ENCODE results near the gene FBLN1.
"Not testable (repeated sequence)": the region's sequence is repeated elsewhere in the genome, so short reads cannot be mapped to it uniquely, and the experiment has no call there.

The FBLN1 gene

DNA sequence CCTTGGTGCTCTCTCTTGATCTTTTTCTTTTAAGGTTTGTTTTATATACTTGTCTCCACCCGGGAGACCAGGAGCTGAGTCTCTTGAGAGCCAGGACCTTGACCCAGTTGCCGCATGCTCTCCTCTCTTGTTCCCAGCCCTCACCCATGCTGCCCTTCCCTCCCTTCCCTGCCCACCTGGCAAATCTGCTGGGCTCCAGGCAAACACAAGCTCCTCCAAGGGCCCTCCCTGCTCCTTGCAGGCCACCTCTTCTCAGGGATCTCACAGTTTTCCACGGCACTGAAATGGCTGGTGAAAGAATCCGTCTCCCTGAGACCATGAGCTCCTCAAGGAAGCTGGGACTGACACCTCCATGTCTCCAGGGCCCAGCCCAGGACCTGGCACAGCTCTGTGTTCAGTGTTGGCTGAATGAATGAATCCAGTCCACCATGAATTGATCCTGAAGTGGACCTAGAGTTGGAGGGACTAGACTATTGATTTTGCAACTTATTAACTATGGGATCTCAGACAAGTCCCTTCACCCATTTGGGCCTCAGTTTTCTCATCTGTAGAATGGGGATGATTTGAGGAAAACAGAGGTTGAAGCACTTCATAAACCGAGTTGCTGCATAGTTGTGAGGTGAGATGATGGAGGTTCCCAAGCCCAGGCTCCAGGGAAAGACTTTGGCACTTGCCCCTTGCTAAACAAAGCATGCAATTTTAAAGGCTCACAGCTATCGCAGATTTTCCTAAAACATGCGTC is 25.1 kb upstream of the FBLN1 start:
- no peak for DNase-seq

DNA sequence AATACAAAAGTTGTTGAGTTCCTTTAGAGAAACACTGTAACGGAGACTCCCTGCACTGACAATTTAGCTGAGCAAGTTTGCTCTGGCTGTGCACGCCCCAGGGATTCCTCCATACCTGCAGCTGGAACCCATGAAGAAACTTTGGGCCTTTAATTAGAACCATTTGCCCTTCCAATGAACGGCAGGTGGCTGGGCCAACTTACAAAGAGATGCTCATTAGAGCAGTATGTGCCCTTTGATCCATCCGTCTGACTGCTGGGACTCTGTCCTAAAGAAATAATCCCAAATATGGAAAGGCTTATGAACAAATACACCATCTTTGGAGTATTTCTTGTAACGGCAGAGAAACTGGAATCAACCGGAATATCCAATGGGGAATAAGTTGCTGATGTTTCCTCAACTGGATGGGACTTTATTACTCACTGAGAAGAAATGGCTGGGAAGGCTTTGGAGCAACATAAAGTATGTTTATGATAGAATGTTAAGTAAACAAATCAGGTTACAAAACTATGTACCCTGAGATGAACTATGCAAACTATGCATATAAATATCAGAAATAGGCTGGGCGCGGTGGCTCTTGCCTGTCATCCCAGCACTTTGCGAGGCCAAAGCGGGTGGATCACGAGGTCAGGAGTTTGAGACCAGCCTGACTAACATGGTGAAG is 24.4 kb upstream of the FBLN1 start:
- DNase-seq, result no peak

GRCh38 chr22:45480717-45481116 is 22.0 kb upstream of the FBLN1 start:
- no peak for DNase-seq

GRCh38 chr22:45481661-45482060 is 21.0 kb upstream of the FBLN1 start:
- DNase-seq, result no peak

DNA sequence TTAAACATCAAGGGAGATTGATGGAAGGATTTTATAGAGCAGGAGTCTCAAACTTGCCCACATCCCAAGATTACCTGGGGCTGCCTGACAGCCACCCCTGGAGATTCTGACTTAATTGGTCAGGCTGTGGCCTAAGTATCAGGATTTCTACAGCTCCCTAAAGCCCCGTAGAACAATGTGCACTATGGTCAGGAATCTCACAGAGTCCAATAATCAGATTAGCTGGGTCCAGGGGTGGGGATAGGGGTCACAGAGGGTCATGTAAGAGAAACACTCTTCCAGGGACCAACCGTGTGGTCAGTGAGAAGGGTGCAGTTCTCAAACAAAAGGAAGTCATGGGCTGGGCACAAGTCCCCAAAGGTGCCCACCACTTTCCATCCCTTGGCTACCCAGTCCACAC is 20.5 kb upstream of the FBLN1 start:
- no peak for DNase-seq

- no peak for DNase-seq
Observed at GRCh38 chr22:45483319-45483718, 19.4 kb upstream of the FBLN1 start.

- no peak for DNase-seq
Observed at GRCh38 chr22:45483918-45484499, 18.7 kb upstream of the FBLN1 start.

- DNase-seq, result no peak
Observed at GRCh38 chr22:45484742-45485141, 17.9 kb upstream of the FBLN1 start.

DNA sequence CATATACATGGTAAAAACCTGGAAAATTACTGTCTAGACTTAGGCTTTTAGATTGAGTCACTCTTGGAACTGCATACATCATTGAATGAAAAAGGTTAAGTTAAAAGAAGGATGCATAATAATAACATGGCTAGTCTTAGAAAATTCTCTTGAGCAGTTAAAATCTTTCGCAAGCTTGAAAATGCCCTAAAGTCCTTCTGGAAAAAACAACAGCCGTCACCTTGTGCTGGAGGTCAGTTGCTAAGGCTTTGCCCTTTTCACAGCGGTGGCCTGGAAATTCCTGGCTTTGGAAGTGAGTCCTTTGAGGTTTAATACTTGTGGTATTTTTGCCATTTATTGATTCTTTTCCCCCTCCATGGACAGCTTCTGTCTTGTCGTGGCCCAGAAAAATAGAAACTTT is 17.4 kb upstream of the FBLN1 start:
- no peak for DNase-seq

DNA sequence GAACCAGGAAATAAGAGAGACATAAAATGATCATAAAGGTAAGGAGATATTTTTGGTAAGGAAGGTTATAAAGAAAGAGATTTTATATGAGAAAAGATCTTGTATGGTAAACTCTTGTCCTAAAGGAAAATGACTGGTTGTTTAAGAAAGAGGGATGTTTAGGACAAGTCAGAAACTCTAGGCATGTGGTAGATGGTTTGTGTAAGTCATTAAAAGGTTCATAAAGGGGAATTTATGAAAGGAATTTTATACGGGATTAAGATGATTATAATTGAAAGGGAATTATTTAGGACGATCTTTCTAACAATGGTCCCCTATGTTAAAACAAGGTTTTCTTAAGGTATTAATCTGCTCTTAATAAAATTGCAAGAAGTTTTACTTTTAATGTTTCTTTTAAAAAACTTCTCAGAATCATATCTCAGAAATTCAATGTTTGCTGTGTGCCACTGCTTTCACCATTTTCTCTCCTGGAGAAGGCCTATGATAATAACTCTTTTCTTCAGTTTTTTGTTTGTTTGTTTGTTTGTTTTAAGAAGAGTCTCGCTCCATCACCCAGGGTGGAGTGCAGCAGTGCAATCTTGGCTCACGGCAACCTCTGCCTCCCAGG is 13.8 kb upstream of the FBLN1 start:
- no peak for DNase-seq

DNA sequence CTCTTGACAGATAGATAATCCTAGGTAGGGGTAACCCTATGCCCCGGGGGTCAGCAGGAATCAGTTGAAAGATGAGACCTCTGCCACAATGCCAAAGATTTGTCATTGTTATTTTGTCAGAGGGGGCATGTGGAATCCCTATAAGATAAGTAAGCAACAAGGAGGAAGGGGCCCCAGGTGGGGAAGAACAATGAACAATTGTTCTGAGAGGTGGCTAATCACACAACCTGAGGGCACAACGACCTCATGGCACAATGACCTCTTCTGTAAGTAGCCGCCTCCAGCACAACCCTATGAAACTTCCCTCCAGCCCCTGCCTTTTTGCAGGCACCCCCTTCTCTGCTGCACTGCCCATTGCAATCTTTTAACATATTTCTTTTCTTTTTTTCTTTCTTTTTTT is 11.8 kb upstream of the FBLN1 start:
- no peak for DNase-seq

- no peak for DNase-seq
Observed at GRCh38 chr22:45491841-45492240, 10.8 kb upstream of the FBLN1 start.

DNA sequence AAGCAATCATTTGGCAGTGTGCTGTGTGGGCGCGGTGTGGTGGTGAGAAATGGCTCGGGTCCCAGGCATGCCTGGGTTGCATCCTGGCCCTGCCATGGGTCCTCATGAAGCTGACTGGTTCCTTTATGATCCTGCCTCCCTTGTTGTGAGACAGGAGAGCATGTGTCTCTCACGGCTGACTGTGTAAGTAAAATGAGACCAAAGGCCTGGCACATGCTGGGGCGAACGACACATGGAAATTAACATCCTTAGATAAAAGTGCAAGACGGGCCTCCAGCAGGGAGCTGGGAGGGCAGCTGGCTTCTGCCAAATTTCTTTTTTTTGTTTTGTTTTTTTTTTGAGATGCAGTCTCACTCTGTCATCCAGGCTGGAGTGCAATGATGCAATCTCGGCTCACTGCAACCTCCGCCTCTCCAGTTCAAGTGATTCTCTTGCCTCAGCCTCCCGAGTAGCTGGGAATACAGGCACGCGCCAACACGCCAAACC is 9.4 kb upstream of the FBLN1 start:
- no peak for DNase-seq

- DNase-seq, result not testable (repeated sequence)
Observed at GRCh38 chr22:45494306-45494705, 8.4 kb upstream of the FBLN1 start.

GRCh38 chr22:45495616-45496015 is 7.1 kb upstream of the FBLN1 start:
- not testable (repeated sequence) for DNase-seq

DNA sequence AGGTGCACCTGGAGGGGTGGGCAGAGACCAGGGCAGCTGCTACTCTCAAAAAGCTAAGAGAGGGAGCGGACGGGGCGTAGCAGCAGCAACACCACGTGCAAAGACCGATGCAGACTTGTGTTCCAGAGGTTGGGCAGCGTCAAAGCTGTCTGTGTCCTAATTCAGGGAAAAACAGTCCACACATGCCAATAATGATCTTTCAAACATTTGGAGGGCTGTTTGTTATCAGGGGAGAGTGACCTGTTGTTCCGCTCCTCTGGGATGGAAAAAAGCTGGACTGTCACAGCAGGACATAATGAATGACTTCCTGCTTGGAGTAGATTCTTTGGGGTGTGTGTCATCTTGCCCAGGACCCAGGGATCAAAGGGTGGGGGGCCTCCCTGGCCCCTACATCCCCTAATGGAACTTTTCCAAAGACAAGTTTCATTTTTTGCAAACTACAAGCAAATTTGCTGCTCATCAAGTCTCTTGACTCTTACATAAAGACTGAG is 6.2 kb upstream of the FBLN1 start:
- no peak for DNase-seq

GRCh38 chr22:45497351-45498145 is 5.1 kb upstream of the FBLN1 start:
- no peak for DNase-seq

- no peak for DNase-seq
Observed at GRCh38 chr22:45499746-45500145, 2.9 kb upstream of the FBLN1 start.

GRCh38 chr22:45503050-45503815 is 550 bp downstream of the FBLN1 start:
- DNase-seq, result no peak

- no peak for DNase-seq
Observed at GRCh38 chr22:45503816-45504372, 1.2 kb downstream of the FBLN1 start.

All from midbrain (tissue), 1 donor.